ENCODE measurements around the gene GOLGA8M.
"Not testable (repeated sequence)": the region's sequence is repeated elsewhere in the genome, so short reads cannot be mapped to it uniquely, and the experiment has no call there.

DNA sequence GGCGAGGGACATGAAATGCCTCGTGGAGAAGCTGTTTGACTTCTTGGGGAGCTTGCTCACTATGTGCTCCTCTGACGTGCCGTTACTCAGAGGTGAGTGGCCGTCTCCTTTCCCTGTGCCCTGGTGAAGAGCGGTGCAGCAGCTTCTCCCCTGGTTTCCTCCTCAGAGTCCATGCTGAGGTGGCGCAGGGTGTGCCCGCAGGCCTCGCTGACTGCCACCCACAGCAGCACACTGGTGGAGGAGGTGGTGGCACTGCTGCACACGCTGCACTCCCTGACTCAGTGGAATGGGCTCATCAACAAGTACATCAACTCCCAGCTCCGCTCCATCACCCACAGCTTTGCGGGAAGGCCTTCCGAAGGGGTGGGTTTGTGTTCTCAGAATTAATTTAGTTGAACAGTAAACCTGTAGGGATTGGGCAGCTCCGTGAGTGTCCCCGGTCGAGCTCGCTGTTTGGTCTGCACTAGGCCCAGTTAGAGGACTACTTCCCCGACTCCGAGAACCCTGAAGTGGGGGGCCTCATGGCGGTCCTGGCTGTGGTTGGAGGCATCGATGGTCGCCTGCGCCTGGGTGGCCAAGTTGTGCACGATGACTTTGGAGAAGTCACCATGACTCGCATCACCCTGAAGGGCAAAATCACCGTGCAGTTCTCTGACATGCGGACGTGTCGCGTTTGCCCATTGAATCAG, 56.7 kb downstream of the GOLGA8M start:
- not testable (repeated sequence) for TF ChIP-seq POLR2AphosphoS5, POLR2A, EP300 (IDR thresholded peaks at IDR 0.05)
- TF ChIP-seq, protein P1, sequence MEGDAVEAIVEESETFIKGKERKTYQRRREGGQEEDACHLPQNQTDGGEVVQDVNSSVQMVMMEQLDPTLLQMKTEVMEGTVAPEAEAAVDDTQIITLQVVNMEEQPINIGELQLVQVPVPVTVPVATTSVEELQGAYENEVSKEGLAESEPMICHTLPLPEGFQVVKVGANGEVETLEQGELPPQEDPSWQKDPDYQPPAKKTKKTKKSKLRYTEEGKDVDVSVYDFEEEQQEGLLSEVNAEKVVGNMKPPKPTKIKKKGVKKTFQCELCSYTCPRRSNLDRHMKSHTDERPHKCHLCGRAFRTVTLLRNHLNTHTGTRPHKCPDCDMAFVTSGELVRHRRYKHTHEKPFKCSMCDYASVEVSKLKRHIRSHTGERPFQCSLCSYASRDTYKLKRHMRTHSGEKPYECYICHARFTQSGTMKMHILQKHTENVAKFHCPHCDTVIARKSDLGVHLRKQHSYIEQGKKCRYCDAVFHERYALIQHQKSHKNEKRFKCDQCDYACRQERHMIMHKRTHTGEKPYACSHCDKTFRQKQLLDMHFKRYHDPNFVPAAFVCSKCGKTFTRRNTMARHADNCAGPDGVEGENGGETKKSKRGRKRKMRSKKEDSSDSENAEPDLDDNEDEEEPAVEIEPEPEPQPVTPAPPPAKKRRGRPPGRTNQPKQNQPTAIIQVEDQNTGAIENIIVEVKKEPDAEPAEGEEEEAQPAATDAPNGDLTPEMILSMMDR (IDR thresholded peaks at IDR 0.05), result not testable (repeated sequence)

Data from gastroesophageal sphincter (tissue), 3 donors.